Endothelial cell of hepatic sinusoid (primary cell): Measurements from ENCODE around the gene TLL2.
"Not testable (repeated sequence)": the region's sequence is repeated elsewhere in the genome, so short reads cannot be mapped to it uniquely, and the experiment has no call there.

Source experiments
- in situ Hi-C: cut with HindIII; loops from 2 replicates; pipeline ENCODE4 v1.10.0; 2017; ENCODE audit warnings: low sequenced_read_pairs

Gene TLL2

GRCh38 chr10:96513698-96514561, at the start of gene TLL2:
Gene TLL2 (minus strand): TSS chr10:96513926. CDS start chr10:96513685, 241 bp downstream.
- in situ Hi-C loops = no loop called here

- in situ Hi-C loops = no loop called here
These were observed 47.5 kb upstream of the TLL2 start for GRCh38 chr10:96560966-96561887.

GRCh38 chr10:96560489-96560888, 46.8 kb upstream of the TLL2 start:
- in situ Hi-C loops = no loop called here

GRCh38 chr10:96556003-96556402, 42.3 kb upstream of the TLL2 start:
- in situ Hi-C loops = no loop called here

GRCh38 chr10:96555330-96555729, 41.6 kb upstream of the TLL2 start:
- in situ Hi-C loops = no loop called here

GRCh38 chr10:96548589-96548988, 34.9 kb upstream of the TLL2 start:
- in situ Hi-C loops = no loop called here

GRCh38 chr10:96545558-96545957, 31.8 kb upstream of the TLL2 start:
- in situ Hi-C loops = not testable (repeated sequence)

- in situ Hi-C loops = no loop called here
These were observed 28.2 kb upstream of the TLL2 start for GRCh38 chr10:96541921-96542320.

- in situ Hi-C loops = no loop called here
These were observed 26.5 kb upstream of the TLL2 start for GRCh38 chr10:96540240-96540639.

GRCh38 chr10:96538683-96539082, 25.0 kb upstream of the TLL2 start:
- in situ Hi-C loops = no loop called here

- in situ Hi-C loops = no loop called here
These were observed 22.4 kb upstream of the TLL2 start for GRCh38 chr10:96536129-96536528.

- in situ Hi-C loops = no loop called here
These were observed 18.8 kb upstream of the TLL2 start for GRCh38 chr10:96532523-96532922.

- in situ Hi-C loops = loop anchor here (5.0 kb wide), 1 partner anchor 48 kb away; no protein-coding TSS in a partner anchor
These were observed 16.0 kb upstream of the TLL2 start for GRCh38 chr10:96529634-96530279.

- in situ Hi-C loops = loop anchor here (5.0 kb wide), 1 partner anchor 53 kb away; no protein-coding TSS in a partner anchor
These were observed 11.0 kb upstream of the TLL2 start for GRCh38 chr10:96524741-96525140.

- in situ Hi-C loops = no loop called here
These were observed 3.6 kb upstream of the TLL2 start for GRCh38 chr10:96517284-96517683.

GRCh38 chr10:96516337-96516736, 2.6 kb upstream of the TLL2 start:
- in situ Hi-C loops = no loop called here

GRCh38 chr10:96513305-96513697, 425 bp downstream of the TLL2 start:
- in situ Hi-C loops = no loop called here

GRCh38 chr10:96512524-96513304, 1.0 kb downstream of the TLL2 start:
- in situ Hi-C loops = no loop called here

GRCh38 chr10:96511044-96511945, 2.4 kb downstream of the TLL2 start:
- in situ Hi-C loops = no loop called here
